Measurements from ENCODE around the gene LIX1.

The LIX1 gene

GRCh38 chr5:97127727-97128126 is 14.7 kb downstream of the LIX1 start:
- Histone ChIP-seq H2BK12ac (ENCODE audit: low read length in 2 of 2) (no peak overlapping the region), H2AFZ (ENCODE audit: low read depth, low read length) (no peak overlapping the region), H3K4ac (ENCODE audit: low read depth in 1 of 2, low read length in 2 of 2) (no peak overlapping the region), H3K4me2 (ENCODE audit: low read length, poor library complexity, severe bottlenecking) (no peak overlapping the region), H3K27ac (ENCODE audit: low read length, poor library complexity, severe bottlenecking) (no peak overlapping the region), H2BK5ac (ENCODE audit: low read depth, low read length, poor library complexity, severe bottlenecking) (no peak overlapping the region), H4K8ac (ENCODE audit: low read length) (no peak overlapping the region), H4K91ac (ENCODE audit: low read length) (no peak overlapping the region), H3K23ac (ENCODE audit: low read length in 2 of 2) (no peak overlapping the region), H3K9ac (ENCODE audit: low read length) (no peak overlapping the region), H3K4me3 (ENCODE audit: insufficient read depth in 1 of 2, low read depth in 1 of 2, low read length in 2 of 2) (no peak overlapping the region), H3K9me3 (ENCODE audit: control insufficient read depth, low read length) (no peaks in the 10 kb centered on the region), H2BK15ac (ENCODE audit: low read depth, poor library complexity, severe bottlenecking) (no peak overlapping the region), H3K36me3 (ENCODE audit: control insufficient read depth in 1 of 2, insufficient read depth in 2 of 2, low read depth in 1 of 2, low read length in 2 of 2) (no peaks in the 10 kb centered on the region), H3K4me1 (ENCODE audit: control insufficient read depth, insufficient read depth, low read depth, low read length) (no peaks in the 10 kb centered on the region), H2AK5ac (ENCODE audit: low read length, severe bottlenecking) (no peak overlapping the region), H2BK120ac (ENCODE audit: low read depth, low read length) (no peak overlapping the region), H3K27me3 (ENCODE audit: control insufficient read depth in 1 of 2, insufficient read depth in 1 of 2, low read length in 2 of 2) (peaks cover 0 to 16% of the 10 kb centered on the region in 2 experiments), H3K79me1 (replicated peaks; ENCODE audit: low read length, poor library complexity, severe bottlenecking) (no peaks in the 10 kb centered on the region), H3K18ac (ENCODE audit: low read depth in 1 of 2, low read length in 2 of 2) (no peak overlapping the region), H3K14ac (ENCODE audit: low read length in 2 of 2) (no peak overlapping the region)
- DNase-seq = no peak
- WGBS = 97% methylated on average over 1 of the region's 1 CpG

GRCh38 chr5:97125125-97125683 is 17.2 kb downstream of the LIX1 start:
- no peak overlapping the region for H2BK5ac ChIP-seq (ENCODE audit: low read depth, low read length, poor library complexity, severe bottlenecking)
- no peak overlapping the region for H2BK120ac ChIP-seq (ENCODE audit: low read depth, low read length)
- H3K27ac ChIP-seq (ENCODE audit: low read length, poor library complexity, severe bottlenecking) = no peak overlapping the region
- H3K36me3 ChIP-seq (ENCODE audit: control insufficient read depth in 1 of 2, insufficient read depth in 2 of 2, low read depth in 1 of 2, low read length in 2 of 2) = no peaks in the 10 kb centered on the region
- H3K4ac ChIP-seq (ENCODE audit: low read depth in 1 of 2, low read length in 2 of 2) = no peak overlapping the region
- no peak for DNase-seq
- no peak overlapping the region for H3K23ac ChIP-seq (ENCODE audit: low read length in 2 of 2)
- no peak overlapping the region for H2BK15ac ChIP-seq (ENCODE audit: low read depth, poor library complexity, severe bottlenecking)
- H3K4me1 ChIP-seq (ENCODE audit: control insufficient read depth, insufficient read depth, low read depth, low read length) = no peaks in the 10 kb centered on the region
- H4K8ac ChIP-seq (ENCODE audit: low read length) = no peak overlapping the region
- no peaks in the 10 kb centered on the region for H3K79me1 ChIP-seq (replicated peaks; ENCODE audit: low read length, poor library complexity, severe bottlenecking)
- H3K27me3 ChIP-seq (ENCODE audit: control insufficient read depth in 1 of 2, insufficient read depth in 1 of 2, low read length in 2 of 2) = peaks cover 0 to 24% of the 10 kb centered on the region in 2 experiments
- H2AFZ ChIP-seq (ENCODE audit: low read depth, low read length) = no peak overlapping the region
- no peak overlapping the region for H3K4me2 ChIP-seq (ENCODE audit: low read length, poor library complexity, severe bottlenecking)
- H2AK5ac ChIP-seq (ENCODE audit: low read length, severe bottlenecking) = no peak overlapping the region
- H3K18ac ChIP-seq (ENCODE audit: low read depth in 1 of 2, low read length in 2 of 2) = no peak overlapping the region
- whole genome bisulfite sequencing = 72% methylated on average over 3 of the region's 3 CpGs
- H3K4me3 ChIP-seq (ENCODE audit: insufficient read depth in 1 of 2, low read depth in 1 of 2, low read length in 2 of 2) = no peak overlapping the region
- H4K91ac ChIP-seq (ENCODE audit: low read length) = no peak overlapping the region
- no peak overlapping the region for H2BK12ac ChIP-seq (ENCODE audit: low read length in 2 of 2)
- H3K9me3 ChIP-seq (ENCODE audit: control insufficient read depth, low read length) = no peaks in the 10 kb centered on the region
- H3K14ac ChIP-seq (ENCODE audit: low read length in 2 of 2) = no peak overlapping the region
- H3K9ac ChIP-seq (ENCODE audit: low read length) = no peak overlapping the region

GRCh38 chr5:97124335-97124734 is 18.1 kb downstream of the LIX1 start:
- no peak for DNase-seq
- H3K23ac ChIP-seq (ENCODE audit: low read length in 2 of 2) = no peak overlapping the region
- 88% methylated on average over 1 of the region's 2 CpGs for WGBS
- no peaks in the 10 kb centered on the region for H3K36me3 ChIP-seq (ENCODE audit: control insufficient read depth in 1 of 2, insufficient read depth in 2 of 2, low read depth in 1 of 2, low read length in 2 of 2)
- no peak overlapping the region for H2BK15ac ChIP-seq (ENCODE audit: low read depth, poor library complexity, severe bottlenecking)
- H3K4me2 ChIP-seq (ENCODE audit: low read length, poor library complexity, severe bottlenecking) = no peak overlapping the region
- H3K4me3 ChIP-seq (ENCODE audit: insufficient read depth in 1 of 2, low read depth in 1 of 2, low read length in 2 of 2) = no peak overlapping the region
- H2BK120ac ChIP-seq (ENCODE audit: low read depth, low read length) = no peak overlapping the region
- no peak overlapping the region for H3K27ac ChIP-seq (ENCODE audit: low read length, poor library complexity, severe bottlenecking)
- H3K4me1 ChIP-seq (ENCODE audit: control insufficient read depth, insufficient read depth, low read depth, low read length) = no peaks in the 10 kb centered on the region
- H3K9me3 ChIP-seq (ENCODE audit: control insufficient read depth, low read length) = no peaks in the 10 kb centered on the region
- H2BK5ac ChIP-seq (ENCODE audit: low read depth, low read length, poor library complexity, severe bottlenecking) = no peak overlapping the region
- no peak overlapping the region for H4K8ac ChIP-seq (ENCODE audit: low read length)
- H4K91ac ChIP-seq (ENCODE audit: low read length) = no peak overlapping the region
- no peak overlapping the region for H3K9ac ChIP-seq (ENCODE audit: low read length)
- H3K18ac ChIP-seq (ENCODE audit: low read depth in 1 of 2, low read length in 2 of 2) = no peak overlapping the region
- H3K4ac ChIP-seq (ENCODE audit: low read depth in 1 of 2, low read length in 2 of 2) = no peak overlapping the region
- H3K79me1 ChIP-seq (replicated peaks; ENCODE audit: low read length, poor library complexity, severe bottlenecking) = no peaks in the 10 kb centered on the region
- H2AFZ ChIP-seq (ENCODE audit: low read depth, low read length) = no peak overlapping the region
- H3K27me3 ChIP-seq (ENCODE audit: control insufficient read depth in 1 of 2, insufficient read depth in 1 of 2, low read length in 2 of 2) = peaks cover 0 to 21% of the 10 kb centered on the region in 2 experiments
- no peak overlapping the region for H2BK12ac ChIP-seq (ENCODE audit: low read length in 2 of 2)
- H2AK5ac ChIP-seq (ENCODE audit: low read length, severe bottlenecking) = no peak overlapping the region
- no peak overlapping the region for H3K14ac ChIP-seq (ENCODE audit: low read length in 2 of 2)

GRCh38 chr5:97121848-97122247 is 20.6 kb downstream of the LIX1 start:
- H2BK5ac ChIP-seq (ENCODE audit: low read depth, low read length, poor library complexity, severe bottlenecking) = no peak overlapping the region
- no peak overlapping the region for H3K27ac ChIP-seq (ENCODE audit: low read length, poor library complexity, severe bottlenecking)
- H3K27me3 ChIP-seq (ENCODE audit: control insufficient read depth in 1 of 2, insufficient read depth in 1 of 2, low read length in 2 of 2) = peaks cover 0 to 21% of the 10 kb centered on the region in 2 experiments
- no peaks in the 10 kb centered on the region for H3K4me1 ChIP-seq (ENCODE audit: control insufficient read depth, insufficient read depth, low read depth, low read length)
- H3K14ac ChIP-seq (ENCODE audit: low read length in 2 of 2) = no peak overlapping the region
- no peak overlapping the region for H2AFZ ChIP-seq (ENCODE audit: low read depth, low read length)
- no peak overlapping the region for H3K9ac ChIP-seq (ENCODE audit: low read length)
- H3K4me2 ChIP-seq (ENCODE audit: low read length, poor library complexity, severe bottlenecking) = no peak overlapping the region
- no peak overlapping the region for H3K23ac ChIP-seq (ENCODE audit: low read length in 2 of 2)
- no peak overlapping the region for H3K18ac ChIP-seq (ENCODE audit: low read depth in 1 of 2, low read length in 2 of 2)
- no peaks in the 10 kb centered on the region for H3K36me3 ChIP-seq (ENCODE audit: control insufficient read depth in 1 of 2, insufficient read depth in 2 of 2, low read depth in 1 of 2, low read length in 2 of 2)
- 92% methylated on average over 5 of the region's 5 CpGs for WGBS
- no peak overlapping the region for H2AK5ac ChIP-seq (ENCODE audit: low read length, severe bottlenecking)
- H2BK120ac ChIP-seq (ENCODE audit: low read depth, low read length) = no peak overlapping the region
- H2BK12ac ChIP-seq (ENCODE audit: low read length in 2 of 2) = no peak overlapping the region
- H3K9me3 ChIP-seq (ENCODE audit: control insufficient read depth, low read length) = no peaks in the 10 kb centered on the region
- no peak overlapping the region for H2BK15ac ChIP-seq (ENCODE audit: low read depth, poor library complexity, severe bottlenecking)
- H3K4me3 ChIP-seq (ENCODE audit: insufficient read depth in 1 of 2, low read depth in 1 of 2, low read length in 2 of 2) = no peak overlapping the region
- H4K8ac ChIP-seq (ENCODE audit: low read length) = no peak overlapping the region
- no peak overlapping the region for H4K91ac ChIP-seq (ENCODE audit: low read length)
- H3K4ac ChIP-seq (ENCODE audit: low read depth in 1 of 2, low read length in 2 of 2) = no peak overlapping the region
- no peaks in the 10 kb centered on the region for H3K79me1 ChIP-seq (replicated peaks; ENCODE audit: low read length, poor library complexity, severe bottlenecking)
- no peak for DNase-seq
